ENCODE data around the gene PAGE5. TPM values are rescaled to one million over a fixed set of nuclear protein-coding genes. Genes with fewer than 3 reads are reported as not detected.

Gene PAGE5
- total RNA-seq, 1 donor from 2014 or later, result not detected

DNA sequence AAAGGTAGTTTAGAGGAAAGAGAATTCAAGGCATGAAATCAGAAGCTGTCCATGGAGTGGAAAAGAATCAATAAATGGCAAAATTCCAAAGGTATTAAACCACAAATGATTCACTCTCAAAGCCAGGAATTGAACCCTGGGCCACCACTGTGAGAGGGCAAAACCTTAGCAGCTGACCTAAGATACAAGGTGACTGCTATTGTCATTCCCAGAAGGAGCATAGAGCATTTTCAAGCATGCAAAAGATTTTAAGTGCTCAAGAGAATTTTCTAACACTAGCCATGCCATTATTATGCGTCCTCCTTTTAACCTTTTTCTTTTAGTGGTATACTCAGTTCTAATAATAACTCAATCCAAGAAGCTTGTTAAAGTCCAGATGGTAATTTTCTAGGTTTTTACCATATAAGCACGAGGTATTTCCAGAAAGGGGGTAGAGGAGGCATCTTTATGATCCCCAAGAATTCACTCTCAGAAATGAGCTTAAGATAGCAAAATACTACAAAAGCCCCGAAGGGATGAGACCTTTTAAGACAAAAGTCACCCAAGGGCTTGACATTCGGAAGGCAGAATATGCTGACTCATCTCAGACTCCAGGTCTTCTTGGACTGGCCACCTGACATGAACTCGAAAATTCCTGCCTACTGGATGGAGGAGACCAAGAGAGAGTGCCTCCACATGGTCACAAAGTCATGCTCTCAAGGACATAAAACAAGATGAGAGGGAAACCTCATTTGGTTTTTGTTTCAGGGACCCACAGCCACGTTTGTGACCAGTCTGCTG, 13.8 kb upstream of the PAGE5 start:
- no peaks in the 10 kb centered on the region for H3K4me1 ChIP-seq
- H3K27me3 ChIP-seq, result no peaks in the 10 kb centered on the region
- no peak for TF ChIP-seq POLR2A (IDR thresholded peaks at IDR 0.05)
- TF ChIP-seq, protein P1, sequence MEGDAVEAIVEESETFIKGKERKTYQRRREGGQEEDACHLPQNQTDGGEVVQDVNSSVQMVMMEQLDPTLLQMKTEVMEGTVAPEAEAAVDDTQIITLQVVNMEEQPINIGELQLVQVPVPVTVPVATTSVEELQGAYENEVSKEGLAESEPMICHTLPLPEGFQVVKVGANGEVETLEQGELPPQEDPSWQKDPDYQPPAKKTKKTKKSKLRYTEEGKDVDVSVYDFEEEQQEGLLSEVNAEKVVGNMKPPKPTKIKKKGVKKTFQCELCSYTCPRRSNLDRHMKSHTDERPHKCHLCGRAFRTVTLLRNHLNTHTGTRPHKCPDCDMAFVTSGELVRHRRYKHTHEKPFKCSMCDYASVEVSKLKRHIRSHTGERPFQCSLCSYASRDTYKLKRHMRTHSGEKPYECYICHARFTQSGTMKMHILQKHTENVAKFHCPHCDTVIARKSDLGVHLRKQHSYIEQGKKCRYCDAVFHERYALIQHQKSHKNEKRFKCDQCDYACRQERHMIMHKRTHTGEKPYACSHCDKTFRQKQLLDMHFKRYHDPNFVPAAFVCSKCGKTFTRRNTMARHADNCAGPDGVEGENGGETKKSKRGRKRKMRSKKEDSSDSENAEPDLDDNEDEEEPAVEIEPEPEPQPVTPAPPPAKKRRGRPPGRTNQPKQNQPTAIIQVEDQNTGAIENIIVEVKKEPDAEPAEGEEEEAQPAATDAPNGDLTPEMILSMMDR (IDR thresholded peaks at IDR 0.05), result no peak
- TF ChIP-seq POLR2AphosphoS5 (IDR thresholded peaks at IDR 0.05; ENCODE audit: insufficient read depth in 1 of 2, low read depth in 1 of 2), result no peak
- H3K4me3 ChIP-seq, result no peak overlapping the region
- no peaks in the 10 kb centered on the region for H3K9me3 ChIP-seq
- no peaks in the 10 kb centered on the region for H3K36me3 ChIP-seq
- intact Hi-C loops (cut with DNase I), result no loop called here
- H3K27ac ChIP-seq, result no peak overlapping the region
- DNase-seq (ENCODE audit: extremely low spot score in 2 of 2), result no peak

DNA sequence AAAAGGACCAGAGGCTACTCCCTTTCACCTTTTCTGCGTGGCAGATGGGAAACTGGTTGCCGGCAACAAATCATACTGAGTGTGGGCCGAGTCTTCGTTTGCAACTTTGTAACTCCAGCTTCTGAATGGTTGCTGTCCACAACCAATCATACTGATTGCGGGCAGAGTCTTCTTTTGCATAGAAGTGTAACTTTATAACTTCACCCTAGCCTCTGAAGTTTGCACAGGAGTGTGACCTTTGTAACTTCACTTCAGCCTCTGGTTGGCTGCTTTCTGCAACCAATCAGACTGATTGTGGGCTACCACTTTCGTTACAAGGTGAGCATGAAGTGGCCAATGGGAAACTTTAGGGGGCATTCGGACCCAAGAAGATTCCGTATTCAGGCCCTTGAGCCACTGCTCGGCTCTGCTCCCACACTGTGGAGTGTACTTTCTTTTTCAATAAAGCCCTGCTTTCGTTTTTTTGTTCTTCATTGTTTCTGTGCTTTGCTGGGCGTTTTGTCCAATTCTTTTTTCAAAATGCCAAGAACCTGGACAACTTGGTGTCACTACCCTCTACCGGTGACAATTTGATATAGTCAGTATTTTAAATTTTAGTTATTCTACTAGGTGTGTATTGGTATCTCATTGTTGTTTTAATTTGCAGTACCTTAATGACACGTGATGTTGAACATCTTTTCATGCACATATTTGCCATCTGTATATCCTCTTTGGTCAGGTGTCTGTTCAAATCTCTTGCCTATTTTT, 9.0 kb upstream of the PAGE5 start:
- TF ChIP-seq, protein P1 (IDR thresholded peaks at IDR 0.05), result no peak
- no peak for TF ChIP-seq POLR2AphosphoS5 (IDR thresholded peaks at IDR 0.05; ENCODE audit: insufficient read depth in 1 of 2, low read depth in 1 of 2)
- no peak for TF ChIP-seq POLR2A (IDR thresholded peaks at IDR 0.05)
- Histone ChIP-seq H3K4me1 (no peaks in the 10 kb centered on the region), H3K27me3 (no peaks in the 10 kb centered on the region), H3K9me3 (no peaks in the 10 kb centered on the region), H3K36me3 (no peaks in the 10 kb centered on the region), H3K4me3 (no peak overlapping the region), H3K27ac (no peak overlapping the region)
- no peak for DNase-seq (ENCODE audit: extremely low spot score in 2 of 2)
- intact Hi-C loops (cut with DNase I), result no loop called here

DNA sequence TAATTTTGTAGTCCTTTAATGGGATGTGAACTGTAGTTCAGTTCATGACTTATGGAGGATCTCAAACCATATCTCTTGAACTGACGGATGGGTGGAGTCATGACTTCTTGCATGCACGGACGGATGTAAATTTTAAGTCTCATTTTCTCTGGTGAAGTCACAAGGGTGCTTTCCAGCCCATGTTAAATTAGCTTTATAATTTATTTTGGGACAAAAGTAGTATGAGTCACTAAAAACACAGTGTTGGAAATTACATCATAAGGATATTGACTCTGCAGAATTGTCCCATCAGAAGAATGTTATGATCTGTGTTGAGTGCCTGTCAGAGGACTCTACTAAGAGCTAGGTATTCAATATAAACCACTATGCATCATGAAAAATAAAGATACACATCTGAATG, 6.8 kb upstream of the PAGE5 start:
- no peak for DNase-seq (ENCODE audit: extremely low spot score in 2 of 2)
- Histone ChIP-seq H3K4me3 (no peak overlapping the region), H3K9me3 (no peaks in the 10 kb centered on the region), H3K4me1 (no peaks in the 10 kb centered on the region), H3K27ac (no peak overlapping the region), H3K27me3 (no peaks in the 10 kb centered on the region), H3K36me3 (no peaks in the 10 kb centered on the region)
- no peak for TF ChIP-seq POLR2AphosphoS5 (IDR thresholded peaks at IDR 0.05; ENCODE audit: insufficient read depth in 1 of 2, low read depth in 1 of 2)
- TF ChIP-seq, protein P1 (IDR thresholded peaks at IDR 0.05), result no peak
- no peak for TF ChIP-seq POLR2A (IDR thresholded peaks at IDR 0.05)
- intact Hi-C loops (cut with DNase I), result no loop called here

DNA sequence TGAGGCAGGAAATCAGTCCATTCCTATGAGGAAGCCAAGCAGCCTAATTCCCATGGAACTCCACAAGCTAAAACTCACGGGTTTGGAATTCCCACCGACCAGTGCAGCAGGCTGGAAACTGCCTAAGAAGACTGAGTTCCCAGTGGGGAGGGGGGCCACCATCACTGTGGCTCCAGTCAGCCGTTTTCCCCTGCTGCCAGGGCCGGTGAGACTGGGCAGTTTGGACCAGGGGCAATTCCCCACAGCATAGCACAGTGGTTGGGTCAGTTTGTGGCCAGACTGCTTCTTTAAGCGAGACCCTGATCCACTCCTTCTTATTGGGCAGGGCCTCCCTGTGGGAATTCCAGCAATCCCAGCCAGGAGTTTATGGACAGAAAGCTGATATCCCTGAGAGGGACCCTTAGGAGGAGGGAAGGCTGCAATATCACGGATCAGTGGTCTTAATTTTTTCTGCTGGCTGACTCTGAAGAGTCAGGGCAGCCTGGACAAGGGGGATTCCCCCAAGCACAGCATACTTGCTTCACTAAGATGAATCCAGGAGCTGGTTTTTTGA, 20.7 kb downstream of the PAGE5 start:
- Histone ChIP-seq H3K9me3 (no peaks in the 10 kb centered on the region), H3K4me3 (no peak overlapping the region), H3K4me1 (no peaks in the 10 kb centered on the region), H3K27me3 (no peaks in the 10 kb centered on the region), H3K36me3 (no peaks in the 10 kb centered on the region), H3K27ac (no peak overlapping the region)
- DNase-seq (ENCODE audit: extremely low spot score in 2 of 2), result no peak
- TF ChIP-seq POLR2AphosphoS5 (IDR thresholded peaks at IDR 0.05; ENCODE audit: insufficient read depth in 1 of 2, low read depth in 1 of 2) (no peak), POLR2A (IDR thresholded peaks at IDR 0.05) (no peak)
- TF ChIP-seq, protein P1 (IDR thresholded peaks at IDR 0.05), result no peak
- intact Hi-C loops (cut with DNase I), result no loop called here
